A673 (cell line): ENCODE results near the gene CC2D1A.

Experiments
- CTCF ChIP-seq: fragments of 300-800, 200-600 bp; sonication (generic); conservative IDR thresholded peaks from 2 replicates; pipeline ENCODE4 v1.5.1; 2017; ENCODE audit warnings: low read depth, mild to moderate bottlenecking, antibody characterized with exemption, low read length, moderate library complexity, mixed read lengths
- EZH2 ChIP-seq: fragments of 200-600 bp; sonication (generic); IDR thresholded peaks from 2 replicates; pipeline ENCODE4 v1.6.1; 2017; ENCODE audit warnings: borderline replicate concordance, low read depth, mild to moderate bottlenecking, mixed read lengths, antibody characterized with exemption, low read length; ENCODE audit not compliant: poor library complexity, severe bottlenecking

- no peak for TF ChIP-seq CTCF
- no peak for TF ChIP-seq EZH2
These were observed 33.7 kb upstream of the CC2D1A start for GRCh38 chr19:13872339-13872694.
